Spleen (tissue), 11 donors: ENCODE measurements around the gene EIF2D. TPM values are rescaled to one million over a fixed set of nuclear protein-coding genes. Genes with fewer than 3 reads are reported as not detected.

ENCODE experiments used
- DNase-seq: peaks from one replicate; pipeline ENCODE4 v3.0.0-alpha.2; 2020
- H3K27ac ChIP-seq, 8 donors: fragments of 200-600 bp; sonication (generic) in 7 of 8; 1 replicate in 4 of 8; 2 replicates in 4 of 8; pipeline versions ENCODE4 v1.5.0 to v1.8.0; 2016 to 2021; ENCODE audit warnings: inconsistent platforms in 4 of 8, mild to moderate bottlenecking in 4 of 8, moderate library complexity in 1 of 8
- H3K27me3 ChIP-seq, 7 donors: fragments of 200-600 bp; sonication (generic) in 6 of 7; replicated peaks in 1 of 7; 1 replicate in 4 of 7; 2 replicates in 3 of 7; pipeline versions ENCODE4 v1.5.0 to v1.8.0; 2016 to 2021; ENCODE audit warnings: inconsistent platforms in 3 of 7, mild to moderate bottlenecking in 1 of 7
- H3K36me3 ChIP-seq, 6 donors: fragments of 200-600 bp; sonication (generic) in 5 of 6; 1 replicate in 4 of 6; 2 replicates in 2 of 6; pipeline versions ENCODE4 v1.5.0 to v1.8.0; 2016 to 2021; ENCODE audit warnings: inconsistent platforms in 2 of 6
- H3K4me1 ChIP-seq, 6 donors: fragments of 200-600 bp; sonication (generic) in 5 of 6; 1 replicate in 3 of 6; 2 replicates in 3 of 6; pipeline versions ENCODE4 v1.5.0 to v1.8.0; 2016 to 2021; ENCODE audit warnings: inconsistent platforms in 3 of 6
- H3K4me3 ChIP-seq, 8 donors: fragments of 200-600 bp; sonication (generic) in 7 of 8; 1 replicate in 4 of 8; 2 replicates in 4 of 8; pipeline versions ENCODE4 v1.5.0 to v1.8.0; 2016 to 2021; ENCODE audit warnings: inconsistent platforms in 4 of 8, mild to moderate bottlenecking in 4 of 8, moderate library complexity in 2 of 8
- H3K9me3 ChIP-seq, 8 donors: fragments of 200-600 bp; sonication (generic) in 7 of 8; 1 replicate in 4 of 8; 2 replicates in 4 of 8; pipeline versions ENCODE4 v1.5.0 to v1.8.0; 2016 to 2021; ENCODE audit warnings: inconsistent platforms in 4 of 8
- CTCF ChIP-seq, 11 experiments: fragments of 200-600 bp in 7 of 11; fragments of 450-650 bp in 4 of 11; sonication (generic) in 4 of 11; IDR thresholded peaks in 8 of 11; conservative IDR thresholded peaks in 3 of 11; 1 replicate in 7 of 11; 2 replicates in 4 of 11; pipeline versions ENCODE4 v1.4.0 to v1.8.0; 2016 to 2021; ENCODE audit warnings: antibody characterized with exemption in 11 of 11, inconsistent platforms in 4 of 11, mild to moderate bottlenecking in 1 of 11
- POLR2A ChIP-seq, 3 donors: fragments of 450-650 bp; IDR thresholded peaks; one replicate each; pipeline ENCODE4 v1.5.1; 2017; ENCODE audit warnings: antibody characterized with exemption in 3 of 3, mild to moderate bottlenecking in 1 of 3
- POLR2AphosphoS5 ChIP-seq, 3 donors: sonication (generic); formaldehyde crosslinking; IDR thresholded peaks; one replicate each; pipeline ENCODE4 v1.5.1; 2017; ENCODE audit warnings: antibody characterized with exemption in 3 of 3
- WGBS, 5 donors: extraction: QIAGEN DNeasy Blood & Tissue Kit in 3 of 5; methylation state at CpG; one replicate each; pipeline versions ENCODE4 v1.1.5 to v1.1.7; 2013 to 2018; 5-methylcytosine and 5-hydroxymethylcytosine counted together
- intact Hi-C: fragments of 100-400 bp; cut with DNase I; formaldehyde crosslinking; loops from one replicate; pipeline ENCODE4 v1.15.0; 2023; ENCODE audit warnings: low total_unique reads
- polyA plus RNA-seq, 3 donors: library from polyadenylated mRNA; stranded (reverse); fragments of 200-250 nt; gene quantifications; one replicate each; pipeline ENCODE4 v1.2.1, GENCODE V29; 2013
- total RNA-seq, 7 donors: library from RNA; depleted of rRNA in 3 of 7; stranded (reverse); fragments of >200 nt in 3 of 7; fragmentation: NEBNext Ultra II Directional in 4 of 7; extraction: Animal tissue kit (Norgen Biotek cat#: 25700) in 4 of 7; gene quantifications; one replicate each; pipeline versions ENCODE4 v1.1.0 to v1.2.1, GENCODE V29; 2016 to 2021
- donor health status: healthy with polysubstance abuse.
- donor health status: DM: no; HTN: no; CAD: no; lungs with moderate emphysema.
- donor health status: DM: no; HTN: no; CAD: no.
- donor health status: Bipolar disorder and iron deficiency.
- donor health status: healthy.
- donor health status: DM: no; HTN: no; CAD: no.
- donor health status: DM: yes; HTN: yes; CAD: no.

The EIF2D gene
- total and polyA plus RNA-seq, 10 donors, result 38.7 to 51.6 (median 43.9) TPM

GRCh38 chr1:206569556-206569955, 42.7 kb downstream of the EIF2D start:
- Histone ChIP-seq H3K4me3 (no peak overlapping the region), H3K27me3 (no peaks in the 10 kb centered on the region), H3K27ac (peak overlapping the region in 4 of 8 donors; percentile 26 to 100 (median 68)), H3K4me1 (peaks cover 62 to 100% (median 96%) of the 10 kb centered on the region in 6 donors), H3K36me3 (peaks cover 0 to 100% (median 27%) of the 10 kb centered on the region in 6 donors), H3K9me3 (no peaks in the 10 kb centered on the region)
- intact Hi-C loops, result no loop called here
- no peak for DNase-seq
- TF ChIP-seq POLR2AphosphoS5 (IDR thresholded peaks at IDR 0.05) (no peak), CTCF (IDR thresholded peaks at IDR 0.05 in 8 of 11, conservative IDR thresholded peaks at IDR 0.05 in 3 of 11) (no peak), POLR2A (IDR thresholded peaks at IDR 0.05) (no peak)
- WGBS, 5 donors, result 74 to 92% (median 85%) methylated on average over 4 of the region's 4 CpGs

GRCh38 chr1:206568779-206569352, 43.4 kb downstream of the EIF2D start:
- TF ChIP-seq POLR2AphosphoS5 (IDR thresholded peaks at IDR 0.05) (no peak), CTCF (IDR thresholded peaks at IDR 0.05 in 8 of 11, conservative IDR thresholded peaks at IDR 0.05 in 3 of 11) (no peak), POLR2A (IDR thresholded peaks at IDR 0.05) (no peak)
- intact Hi-C loops, result no loop called here
- DNase-seq, result no peak
- Histone ChIP-seq H3K27ac (peak overlapping the region in 7 of 8 donors; percentile 21 to 100 (median 39)), H3K36me3 (peaks cover 0 to 100% (median 26%) of the 10 kb centered on the region in 6 donors), H3K27me3 (no peaks in the 10 kb centered on the region), H3K4me1 (peaks cover 62 to 100% (median 96%) of the 10 kb centered on the region in 6 donors), H3K4me3 (peak overlapping the region in 1 of 8 donors; percentile 27), H3K9me3 (no peaks in the 10 kb centered on the region)
- WGBS, 5 donors, result 69 to 90% (median 82%) methylated on average over 8 of the region's 8 CpGs

- Histone ChIP-seq H3K9me3 (no peaks in the 10 kb centered on the region), H3K27me3 (no peaks in the 10 kb centered on the region), H3K4me3 (peak overlapping the region in 2 of 8 donors; percentile 2 to 27), H3K36me3 (peaks cover 0 to 100% (median 23%) of the 10 kb centered on the region in 6 donors), H3K4me1 (peaks cover 62 to 100% (median 96%) of the 10 kb centered on the region in 6 donors), H3K27ac (peak overlapping the region; percentile 17 to 100 (median 34))
- intact Hi-C loops, result no loop called here
- 56 to 87% (median 63%) methylated on average over 3 to 10 of the region's 10 CpGs for WGBS, 5 donors
- peak; percentile 86 for DNase-seq
- TF ChIP-seq POLR2AphosphoS5 (IDR thresholded peaks at IDR 0.05) (peak in 2 of 3 donors; percentile 30 to 73), POLR2A (IDR thresholded peaks at IDR 0.05) (no peak)
Measured at GRCh38 chr1:206568256-206568655, 44.0 kb downstream of the EIF2D start.

GRCh38 chr1:206566999-206567398, 45.3 kb downstream of the EIF2D start:
- peak overlapping the region in 7 of 8 donors; percentile 13 to 100 (median 39) for H3K27ac ChIP-seq
- intact Hi-C loops, result no loop called here
- DNase-seq, result no peak
- H3K9me3 ChIP-seq, result no peaks in the 10 kb centered on the region
- peaks cover 0 to 100% (median 20%) of the 10 kb centered on the region in 6 donors for H3K36me3 ChIP-seq
- H3K27me3 ChIP-seq, result no peaks in the 10 kb centered on the region
- TF ChIP-seq CTCF (IDR thresholded peaks at IDR 0.05 in 8 of 11, conservative IDR thresholded peaks at IDR 0.05 in 3 of 11) (no peak), POLR2A (IDR thresholded peaks at IDR 0.05) (no peak), POLR2AphosphoS5 (IDR thresholded peaks at IDR 0.05) (no peak)
- peaks cover 69 to 100% (median 99%) of the 10 kb centered on the region in 6 donors for H3K4me1 ChIP-seq
- WGBS, 5 donors, result 42 to 88% (median 58%) methylated on average over 4 of the region's 4 CpGs
- H3K4me3 ChIP-seq, result peak overlapping the region in 1 of 8 donors; percentile 27
